GDM1 (cell line): Measurements from ENCODE around the gene PIGC.

Source experiments
- DNase-seq: peaks from one replicate; lab custom pipeline; 2025; lab: John Stamatoyannopoulos, UW

The PIGC gene

DNA sequence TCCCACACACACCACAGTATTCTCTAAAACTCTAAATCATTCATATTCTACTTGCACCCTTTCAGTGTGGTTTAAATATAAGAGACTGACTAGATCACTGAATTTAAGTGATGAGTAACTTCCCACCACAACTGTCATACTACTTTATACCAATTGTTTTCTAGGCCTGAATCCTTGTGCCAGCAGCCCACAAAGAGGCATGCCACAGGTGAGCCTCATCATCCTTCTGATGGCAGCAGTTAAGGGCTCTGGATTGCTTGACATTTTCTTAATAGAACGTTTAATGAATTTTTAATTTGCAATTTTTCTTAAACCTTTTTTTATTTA lies 13.8 kb downstream of the PIGC start:
- no peak for DNase-seq

DNA sequence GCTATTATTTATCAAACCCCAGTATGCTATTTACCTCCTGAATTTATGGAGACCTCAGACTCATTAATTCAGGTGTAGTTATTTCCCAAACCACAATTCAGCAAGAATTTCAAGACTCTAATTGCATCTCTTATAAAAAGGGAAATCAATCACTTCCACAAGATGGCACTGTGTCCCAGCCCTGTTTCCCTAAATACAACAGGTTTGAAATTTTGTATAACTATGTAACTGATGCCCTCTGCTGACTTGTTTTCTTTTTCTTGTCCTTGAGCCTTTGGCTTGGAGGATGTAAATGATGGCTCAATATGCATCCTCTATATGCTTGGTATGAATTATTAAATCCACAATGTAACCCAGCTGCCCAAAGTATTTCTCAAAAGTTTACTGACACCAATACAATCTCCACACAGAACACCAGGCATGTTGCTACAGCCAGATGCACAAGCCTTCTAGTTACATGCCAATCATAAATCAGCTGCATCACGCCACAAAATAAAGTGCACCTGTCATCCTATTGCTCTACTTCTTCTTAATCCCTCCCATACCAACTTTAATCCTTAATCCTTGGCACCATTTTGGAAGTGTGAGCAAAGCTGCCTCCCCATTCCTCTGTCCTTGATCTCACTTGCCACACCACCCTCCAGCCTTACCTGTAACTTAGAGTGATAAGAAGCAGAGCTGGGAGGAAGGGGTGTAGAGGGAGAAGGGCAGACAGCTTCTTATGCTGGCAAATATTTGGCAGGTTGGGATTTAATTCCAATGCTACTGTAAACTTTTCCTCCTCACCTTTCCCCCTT lies 14.3 kb downstream of the PIGC start:
- DNase-seq = peak; percentile 45

DNA sequence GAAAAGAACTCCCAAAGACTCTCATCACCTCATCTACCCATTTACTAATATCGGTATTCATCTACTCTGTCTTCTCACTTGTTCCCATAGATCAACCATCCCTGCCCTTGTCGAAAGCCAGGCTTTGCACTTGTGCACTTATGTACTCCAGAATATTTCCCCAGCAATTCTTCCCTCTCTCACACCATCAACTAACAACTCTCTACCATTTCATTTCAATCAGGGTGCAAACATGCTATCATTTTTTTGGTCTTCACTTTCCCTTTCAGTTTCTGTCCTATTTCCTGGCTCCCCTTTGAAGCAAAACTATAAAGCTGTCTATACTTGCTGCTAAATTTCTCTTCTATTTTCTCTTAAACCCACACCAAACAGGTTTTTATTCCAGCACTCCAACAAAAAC lies 16.7 kb downstream of the PIGC start:
- no peak for DNase-seq

DNA sequence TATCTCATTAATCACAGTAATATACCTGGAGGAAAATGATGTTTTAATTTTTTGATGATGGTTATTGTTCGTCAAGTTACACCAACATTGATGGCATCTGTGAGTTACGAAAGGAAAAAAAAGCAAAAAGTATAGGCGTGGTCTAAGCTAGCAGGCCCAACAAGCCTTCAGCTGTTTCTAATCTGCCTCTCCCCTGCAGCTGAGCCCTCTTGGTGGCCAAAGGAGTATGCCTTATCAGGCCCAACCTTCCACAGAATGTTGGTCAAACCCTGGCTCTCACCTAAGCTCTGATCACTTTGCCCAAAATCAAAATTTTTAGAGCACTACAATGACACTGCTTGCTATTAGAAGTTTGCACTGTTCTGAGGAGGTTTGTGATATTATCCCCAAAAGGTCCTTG lies 18.5 kb downstream of the PIGC start:
- DNase-seq = no peak

DNA sequence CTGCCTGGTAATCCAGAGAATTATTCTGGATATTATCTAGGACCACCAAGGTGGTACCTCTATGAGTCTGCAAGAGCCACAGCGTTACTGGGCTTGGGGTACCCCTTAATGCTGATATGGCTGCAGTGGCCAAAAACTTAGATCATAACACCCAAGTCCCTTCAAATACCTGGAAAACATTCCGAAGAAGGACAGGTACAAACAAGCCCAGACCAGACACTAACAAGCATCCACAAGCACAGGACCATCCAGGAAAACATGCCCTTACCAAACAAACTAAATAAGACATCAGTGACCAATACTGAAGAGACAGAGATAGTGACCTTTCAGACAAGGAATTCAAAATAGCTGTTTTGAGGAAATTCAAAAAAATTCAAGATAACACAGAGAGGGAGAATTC lies 20.5 kb downstream of the PIGC start:
- DNase-seq = no peak

DNA sequence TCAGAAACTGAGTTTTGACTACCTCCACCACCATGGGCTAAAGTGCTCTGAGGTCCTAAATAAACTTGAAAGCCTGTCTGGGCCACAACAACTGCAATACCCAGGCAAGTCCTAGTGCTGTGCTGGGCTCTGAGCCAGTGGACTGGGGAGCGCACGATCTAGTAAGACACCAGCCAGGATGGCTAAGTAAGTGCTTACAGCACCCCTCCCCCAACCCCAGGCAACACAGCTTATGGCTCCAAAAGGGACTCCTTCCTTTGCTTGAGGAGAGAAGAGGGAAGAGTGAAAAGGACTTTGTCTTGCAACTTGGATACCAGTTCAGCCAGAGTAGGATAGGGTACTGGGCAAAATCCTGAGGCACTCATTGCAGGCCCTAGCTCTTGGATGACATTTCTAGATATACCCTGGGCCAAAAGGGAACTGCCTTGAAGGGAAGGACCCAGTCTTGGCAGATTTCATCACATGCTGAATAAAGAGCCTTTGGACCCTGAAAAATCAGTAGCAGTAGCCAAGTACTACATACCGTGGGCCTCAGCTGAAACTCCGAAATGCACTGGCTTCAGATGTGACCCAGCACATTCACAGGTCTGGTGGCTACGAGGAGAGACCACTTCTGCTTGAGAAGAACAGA lies 21.8 kb downstream of the PIGC start:
- no peak for DNase-seq

DNA sequence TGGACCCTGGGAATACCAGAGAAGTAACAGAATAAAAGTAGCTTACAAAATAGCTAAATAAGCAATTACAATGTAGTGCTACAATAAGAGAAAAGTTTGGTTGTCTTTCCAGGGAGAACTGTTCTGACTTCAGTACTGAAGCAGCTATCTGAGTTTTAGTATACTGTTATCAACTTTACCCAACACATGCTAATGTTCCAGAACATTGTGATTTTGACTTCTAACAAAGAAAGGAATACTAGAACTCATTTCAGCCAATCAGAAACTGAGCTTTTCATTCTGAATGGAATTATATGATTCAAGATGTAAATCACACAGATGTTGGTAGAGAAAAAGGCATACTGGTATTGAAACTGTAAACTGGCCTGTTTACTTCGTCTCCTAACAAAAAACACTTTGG lies 23.5 kb downstream of the PIGC start, which contains the start of gene C1orf105:
TSS of gene C1orf105 (plus strand) at position 301 of the 400 bp plus-strand sequence. CDS start 201 bp downstream, outside the sequence.
- DNase-seq = no peak

DNA sequence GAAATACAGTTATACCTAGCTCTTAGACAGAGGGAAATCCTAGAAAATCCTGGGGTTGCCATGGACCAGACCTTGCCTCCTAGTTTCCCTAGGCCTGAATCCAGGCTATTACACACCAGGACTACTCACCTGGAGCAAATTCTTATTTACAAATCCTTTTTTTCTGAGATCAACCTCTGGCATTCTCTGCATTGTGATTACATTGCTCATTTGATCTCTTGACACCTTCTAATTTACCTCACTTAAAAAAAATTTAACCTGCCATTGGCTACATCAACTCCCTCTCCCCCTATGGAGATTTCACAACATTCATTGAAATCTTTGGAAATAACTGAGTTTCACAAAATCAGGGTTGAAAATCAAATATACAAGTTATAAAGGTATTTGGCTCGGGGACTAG lies 26.3 kb downstream of the PIGC start:
- DNase-seq = no peak

DNA sequence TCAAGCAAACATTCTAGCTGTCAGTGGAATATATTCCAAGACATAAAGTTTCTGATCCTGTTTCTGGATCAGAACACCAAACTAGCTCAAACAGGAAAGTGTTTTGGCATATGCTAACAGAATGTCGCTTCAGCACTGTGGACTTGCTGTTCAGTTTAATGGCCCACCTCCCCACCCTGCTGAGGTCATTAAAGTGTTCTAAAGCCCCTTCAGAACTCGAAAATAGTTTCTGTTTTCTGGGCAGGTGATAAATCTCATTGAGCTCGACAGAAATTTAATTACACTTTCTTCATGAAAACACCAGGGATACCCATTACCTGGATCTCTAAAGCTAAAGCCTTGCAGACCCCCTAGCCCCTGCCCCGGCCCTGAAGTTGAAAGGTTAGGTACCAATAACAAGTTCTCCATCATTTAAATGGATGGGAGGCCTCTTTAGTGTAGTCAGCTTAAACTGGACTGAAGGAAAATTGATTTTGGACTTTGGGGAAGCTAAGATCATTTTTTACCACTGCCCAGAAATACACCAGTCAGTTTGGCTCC lies 27.3 kb downstream of the PIGC start:
- DNase-seq = no peak

DNA sequence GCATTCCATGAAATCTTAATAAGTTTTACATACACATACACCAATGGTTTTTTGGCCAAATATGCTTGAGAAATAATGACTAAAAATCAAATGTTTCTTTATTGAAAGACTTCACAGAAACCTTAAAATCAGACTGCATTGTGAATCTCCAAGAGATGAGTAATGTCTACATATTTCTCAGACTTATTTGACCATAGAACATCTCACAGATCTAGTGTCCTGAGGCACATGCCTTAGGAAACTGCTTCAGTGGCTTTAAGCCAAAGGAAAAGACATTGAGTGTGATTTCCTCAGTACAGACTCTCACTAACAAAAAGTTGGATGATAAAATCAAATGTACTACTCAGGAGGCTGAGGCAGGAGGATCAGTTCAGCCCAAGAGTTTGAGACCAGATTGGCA lies 29.5 kb downstream of the PIGC start:
- no peak for DNase-seq

DNA sequence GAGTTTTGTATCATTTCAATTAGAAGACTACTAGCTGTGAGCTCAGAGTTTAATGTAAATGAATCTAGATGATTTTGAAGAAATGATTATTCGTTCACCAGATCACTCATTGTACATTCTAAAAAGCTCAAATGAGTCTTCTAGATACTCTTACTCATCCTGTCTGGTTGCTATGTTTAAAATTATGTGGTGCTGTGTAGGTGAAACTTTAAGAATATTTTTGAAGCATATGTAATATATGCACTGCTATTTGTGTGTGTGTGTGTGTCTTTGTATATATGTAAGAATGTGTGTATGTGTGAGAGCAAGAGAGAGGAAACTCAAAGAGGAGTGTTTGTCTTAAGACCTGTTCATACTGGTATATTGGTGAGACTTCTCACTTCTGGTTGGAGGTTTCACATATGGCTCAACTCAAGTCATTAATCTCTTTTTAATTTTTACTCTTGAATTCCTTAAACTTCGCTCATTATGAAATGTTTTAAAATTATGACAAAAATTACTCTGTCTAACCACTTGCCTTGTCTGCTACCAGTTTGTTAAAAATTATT lies 32.0 kb downstream of the PIGC start:
- no peak for DNase-seq

DNA sequence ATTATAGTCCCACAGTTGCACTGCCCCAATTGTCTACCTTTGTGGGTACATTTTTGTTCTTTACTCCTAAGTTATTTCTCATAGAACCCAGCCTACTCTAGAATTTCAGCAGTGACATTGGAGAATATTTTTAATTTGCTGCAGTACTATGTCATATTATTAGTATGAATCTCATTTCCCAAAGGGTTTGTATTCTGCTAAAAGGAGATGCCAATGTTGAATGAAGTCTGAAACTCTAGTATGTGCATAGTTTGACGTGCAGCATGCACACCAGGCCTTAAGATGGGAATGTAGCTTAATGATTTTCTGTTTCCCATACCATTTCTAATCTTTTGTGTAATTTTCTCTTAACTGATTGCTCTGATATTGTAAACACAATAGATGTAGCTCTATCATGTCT lies 33.8 kb downstream of the PIGC start:
- DNase-seq = no peak

DNA sequence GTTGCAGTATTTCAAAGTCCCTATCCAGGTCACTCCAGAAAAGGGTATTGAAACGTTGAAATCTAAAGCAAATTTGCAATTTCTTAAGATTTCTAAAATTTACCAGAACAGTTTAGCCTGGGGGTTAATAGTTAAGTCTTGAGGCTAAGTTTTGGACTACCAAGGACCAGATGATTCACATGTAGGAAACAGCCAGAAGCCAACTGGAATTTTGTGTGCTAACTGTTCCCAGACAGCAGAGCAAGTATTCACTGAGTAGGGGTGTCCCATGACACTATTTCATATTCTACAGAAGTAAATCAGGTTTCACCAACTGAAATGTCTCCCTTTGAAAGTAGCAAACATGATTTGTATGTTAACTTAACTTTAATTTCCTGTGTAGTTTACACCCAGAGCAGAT lies 34.9 kb downstream of the PIGC start:
- no peak for DNase-seq

DNA sequence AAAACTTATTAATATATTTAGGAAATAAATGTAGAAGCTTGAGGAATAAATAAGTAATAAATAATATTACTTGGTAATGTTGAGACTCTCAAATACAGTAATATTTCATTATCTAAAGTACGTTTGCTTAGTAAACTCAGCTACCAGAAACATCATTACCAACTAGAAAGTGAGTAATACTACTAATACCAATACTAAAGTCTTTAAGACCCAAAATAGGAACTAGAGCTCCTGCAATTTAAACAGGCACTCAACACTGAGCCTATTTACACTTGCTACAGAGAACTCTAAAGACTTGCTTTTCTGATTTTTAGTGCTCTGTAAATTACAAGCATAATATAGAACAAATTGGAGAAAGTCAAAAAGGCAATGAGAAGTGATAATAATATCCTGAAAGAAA lies 36.9 kb downstream of the PIGC start:
- DNase-seq = no peak

DNA sequence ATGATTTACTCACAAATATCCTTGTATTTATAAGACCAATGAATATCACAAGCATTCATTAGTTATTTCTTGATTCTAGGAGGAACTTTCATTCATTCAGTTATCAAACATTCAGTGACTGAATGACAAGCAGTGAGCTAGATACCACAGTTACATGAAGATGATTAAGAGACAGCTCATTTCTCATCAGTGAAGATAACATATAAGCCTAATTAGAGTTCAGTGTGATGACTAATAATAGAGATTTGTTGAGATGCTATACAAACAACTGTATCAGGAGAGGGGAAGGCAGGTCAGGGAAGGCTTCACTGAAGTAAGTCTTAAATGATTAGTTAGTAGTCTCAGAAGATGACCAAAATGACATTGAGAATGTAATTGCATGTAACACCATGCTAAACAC lies 38.0 kb downstream of the PIGC start:
- no peak for DNase-seq

DNA sequence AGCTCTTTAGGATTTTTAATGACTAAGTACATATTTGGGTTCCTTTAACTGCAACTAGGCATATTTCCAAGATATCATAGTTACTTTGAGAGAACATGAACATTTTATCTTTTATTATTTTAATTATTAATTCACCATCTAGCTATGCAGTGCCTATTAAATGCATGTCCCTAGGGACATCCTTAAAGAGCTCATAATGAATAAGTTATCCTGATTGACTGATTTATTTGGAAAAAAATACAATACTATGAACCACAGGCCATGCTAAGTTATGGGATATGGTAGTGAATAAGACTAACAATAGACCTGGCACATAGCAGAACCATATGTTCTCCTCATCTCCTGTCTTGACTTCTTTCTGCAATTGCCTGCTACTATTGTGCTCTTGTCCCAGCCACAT lies 39.7 kb downstream of the PIGC start:
- no peak for DNase-seq

DNA sequence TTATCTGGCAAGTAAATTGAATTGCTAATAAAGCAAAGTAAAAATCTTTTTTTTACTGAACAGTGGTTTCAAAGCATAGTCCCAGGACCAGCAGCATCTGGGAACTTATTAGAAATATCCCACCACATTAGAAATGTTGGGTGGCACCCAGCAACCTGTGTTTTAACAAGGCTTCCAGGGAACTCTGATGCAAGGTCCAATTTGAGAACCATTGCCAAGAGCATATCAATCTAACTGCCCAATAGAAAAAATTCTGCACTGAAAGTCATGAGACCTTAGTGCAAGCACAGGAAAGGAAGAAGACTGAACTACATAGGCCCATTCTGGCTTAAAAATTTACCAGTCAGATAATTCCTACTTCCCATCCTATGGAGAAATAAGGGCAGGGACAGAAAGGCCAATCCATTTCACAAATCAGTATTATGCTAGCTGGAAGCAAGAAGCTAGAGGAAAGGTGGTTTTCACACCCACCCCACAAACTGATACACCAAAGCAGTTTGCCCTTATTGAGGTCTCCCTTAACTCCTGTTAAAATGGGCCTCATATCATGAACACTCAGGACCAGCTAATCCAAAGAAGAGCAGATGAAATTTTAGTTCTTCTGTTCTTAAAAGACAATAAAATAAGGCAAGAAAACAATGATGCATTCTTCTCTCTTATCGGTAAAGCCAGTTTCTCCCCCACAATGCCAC lies 40.8 kb downstream of the PIGC start:
- no peak for DNase-seq

DNA sequence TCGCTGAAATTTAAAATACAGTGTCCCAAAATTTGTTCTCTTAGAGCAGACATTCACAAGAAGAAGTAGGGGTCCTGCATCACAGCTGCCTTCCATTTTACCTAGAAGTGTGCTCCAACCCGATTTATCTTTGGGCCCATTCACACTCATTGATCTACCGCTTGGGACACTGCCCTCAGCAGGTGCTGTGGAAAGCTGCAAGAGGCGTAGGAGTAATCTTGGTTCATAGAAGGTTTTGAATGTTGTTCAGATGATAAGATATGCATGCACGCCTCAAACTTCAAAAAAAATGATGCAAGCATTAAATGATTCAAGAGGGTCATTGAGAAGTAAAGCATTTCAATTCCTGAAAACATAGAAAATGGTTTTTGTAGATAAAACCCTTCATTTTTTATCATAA lies 42.0 kb downstream of the PIGC start:
- no peak for DNase-seq

DNA sequence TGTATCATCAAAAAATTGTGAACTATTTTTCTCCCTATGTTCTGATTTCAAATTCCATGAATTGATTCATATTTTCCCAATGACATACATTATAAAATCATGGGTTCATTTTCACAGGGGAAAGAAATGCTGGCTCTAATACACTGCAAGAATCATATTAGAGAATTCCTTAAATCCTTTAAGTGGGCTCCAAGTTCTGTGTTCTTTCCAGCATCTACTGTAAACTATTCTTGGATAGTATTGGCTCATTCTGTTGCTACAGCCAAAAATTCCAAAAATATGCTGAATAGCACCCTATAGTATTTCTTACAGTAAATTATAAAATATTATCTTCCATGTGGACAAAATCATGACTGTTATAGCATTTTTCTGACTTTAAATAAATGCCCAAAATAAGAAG lies 42.4 kb downstream of the PIGC start:
- DNase-seq = no peak

DNA sequence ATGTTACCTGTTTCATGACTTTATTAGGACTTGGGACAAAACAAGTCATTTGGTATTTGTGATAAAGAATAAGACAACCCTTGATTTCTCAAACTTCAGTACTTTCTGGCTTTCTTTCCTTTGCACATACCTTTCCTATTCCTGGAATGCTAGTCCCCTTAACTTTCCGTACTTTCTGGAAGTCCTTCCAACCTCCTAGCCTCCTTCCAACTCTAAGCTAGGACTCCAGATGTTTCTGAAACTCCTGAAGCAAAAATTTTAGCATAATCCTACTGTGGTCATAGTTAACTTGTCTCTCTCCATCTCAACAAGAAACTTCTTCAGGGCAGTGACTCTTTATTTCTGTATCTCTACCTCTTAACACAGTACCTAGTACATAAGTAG lies 43.2 kb downstream of the PIGC start:
- no peak for DNase-seq

DNA sequence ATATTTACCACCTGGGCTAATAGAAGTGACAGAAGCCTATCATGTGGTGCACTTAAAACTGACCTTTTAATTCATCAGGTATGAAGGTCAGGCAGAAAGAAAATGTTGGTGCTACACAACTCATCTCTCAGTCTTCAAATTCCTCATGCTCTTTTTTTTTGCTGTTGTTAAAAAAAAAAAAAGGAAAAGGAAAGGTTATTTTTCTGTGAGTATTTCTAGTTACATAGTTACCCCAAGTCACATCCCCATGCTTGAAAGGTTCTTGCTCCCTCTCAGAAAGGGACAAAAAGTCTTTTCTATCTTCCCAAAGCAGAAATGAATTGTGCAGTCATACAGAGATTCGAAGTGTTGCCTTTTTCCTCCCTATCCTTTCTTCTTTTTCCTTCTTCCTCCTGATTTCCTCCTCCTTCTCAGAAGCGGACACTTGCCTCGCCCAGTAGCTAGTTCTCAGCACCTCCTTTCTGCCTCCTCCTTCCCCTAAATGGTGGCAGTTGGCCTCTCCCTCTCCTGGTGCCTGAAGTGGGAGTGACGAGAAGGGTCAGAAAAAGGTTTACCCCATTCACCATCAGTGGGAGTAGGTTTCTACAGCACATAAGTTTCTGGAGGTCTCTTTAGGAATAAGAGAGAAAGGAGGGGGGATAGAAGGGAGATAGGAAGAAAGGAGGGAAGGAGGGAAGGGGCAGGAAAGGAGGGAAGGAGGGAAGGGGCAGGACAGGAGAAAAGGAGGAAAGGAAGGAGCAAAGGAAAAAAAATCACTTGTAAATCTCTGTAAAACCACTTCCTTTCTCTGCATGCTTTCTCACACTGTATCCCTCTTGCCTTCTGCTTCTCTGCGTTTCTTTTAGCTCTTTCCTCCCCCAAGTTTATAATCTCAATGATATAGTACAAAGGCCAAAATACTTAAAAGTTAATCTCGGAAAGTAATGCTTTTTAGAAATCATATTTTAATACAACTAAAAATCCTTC lies 43.8 kb downstream of the PIGC start:
- no peak for DNase-seq
